Measurements from ENCODE around the gene COX6B1.

The COX6B1 gene

GRCh38 chr19:35702223-35703012 is 54.3 kb downstream of the COX6B1 start:
- Histone ChIP-seq H3K4me3 (ENCODE audit: insufficient read length, low read depth) (peak overlapping the region; percentile 60), H3K9ac (ENCODE audit: insufficient read length, low read depth) (peak overlapping the region; percentile 61)
- TF ChIP-seq ZNF274 (IDR thresholded peaks at IDR 0.05; ENCODE audit: low read depth, low read length): no peak
- TF ChIP-seq YY1 (IDR thresholded peaks at IDR 0.05; ENCODE audit: insufficient read depth, insufficient read length): no peak
- TF ChIP-seq SUZ12 (IDR thresholded peaks at IDR 0.05; ENCODE audit: extremely low read depth, insufficient read depth, insufficient read length): no peak

DNA sequence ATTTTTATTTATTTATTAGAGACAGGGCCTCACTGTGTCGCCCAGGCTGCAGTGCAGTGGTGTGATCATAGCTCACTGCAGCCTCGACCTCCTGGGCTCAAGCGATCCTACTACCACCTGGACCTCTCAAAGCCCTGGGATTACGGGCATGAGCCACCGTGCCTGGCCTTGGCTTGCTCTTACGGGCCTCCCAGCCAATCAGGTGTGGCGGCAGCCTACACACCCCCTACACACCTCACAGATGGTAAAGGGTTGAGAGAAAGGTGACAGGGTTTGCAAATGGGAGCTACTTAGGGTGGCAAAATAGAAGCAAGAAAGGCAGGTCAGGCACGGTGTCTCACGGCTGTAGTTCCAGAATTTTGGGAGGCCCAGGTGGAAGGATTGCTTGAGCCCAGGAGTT is 55.2 kb downstream of the COX6B1 start:
- no peak overlapping the region for H3K9ac ChIP-seq (ENCODE audit: insufficient read length, low read depth)
- H3K4me1 ChIP-seq (ENCODE audit: insufficient read depth, insufficient read length): peaks cover 2% of the 10 kb centered on the region
- H3K4me3 ChIP-seq (ENCODE audit: insufficient read length, low read depth): no peak overlapping the region
- TF ChIP-seq SUZ12 (IDR thresholded peaks at IDR 0.05; ENCODE audit: extremely low read depth, insufficient read depth, insufficient read length) (no peak), YY1 (IDR thresholded peaks at IDR 0.05; ENCODE audit: insufficient read depth, insufficient read length) (no peak), ZNF274 (IDR thresholded peaks at IDR 0.05; ENCODE audit: low read depth, low read length) (no peak)
- H3K9me3 ChIP-seq (ENCODE audit: insufficient read depth, low read length): no peaks in the 10 kb centered on the region; the same call in 1 of the 2 replicates
- DNase-seq (ENCODE audit: low read depth, low spot score): no peak
- no peaks in the 10 kb centered on the region for H3K27me3 ChIP-seq (ENCODE audit: insufficient read depth, insufficient read length)
- no peaks in the 10 kb centered on the region for H3K36me3 ChIP-seq (ENCODE audit: insufficient read depth, insufficient read length, low read length)

More at GRCh38 chr19:35702223-35703012, 54.3 kb downstream of the COX6B1 start:
- H3K27me3 ChIP-seq (ENCODE audit: insufficient read depth, insufficient read length): no peaks in the 10 kb centered on the region
- peak; percentile 94 for DNase-seq (ENCODE audit: low read depth, low spot score)
- H3K9me3 ChIP-seq (ENCODE audit: insufficient read depth, low read length): no peaks in the 10 kb centered on the region; the same call in 1 of the 2 replicates
- H3K4me1 ChIP-seq (ENCODE audit: insufficient read depth, insufficient read length): peaks cover 2% of the 10 kb centered on the region
- no peaks in the 10 kb centered on the region for H3K36me3 ChIP-seq (ENCODE audit: insufficient read depth, insufficient read length, low read length)

DNA sequence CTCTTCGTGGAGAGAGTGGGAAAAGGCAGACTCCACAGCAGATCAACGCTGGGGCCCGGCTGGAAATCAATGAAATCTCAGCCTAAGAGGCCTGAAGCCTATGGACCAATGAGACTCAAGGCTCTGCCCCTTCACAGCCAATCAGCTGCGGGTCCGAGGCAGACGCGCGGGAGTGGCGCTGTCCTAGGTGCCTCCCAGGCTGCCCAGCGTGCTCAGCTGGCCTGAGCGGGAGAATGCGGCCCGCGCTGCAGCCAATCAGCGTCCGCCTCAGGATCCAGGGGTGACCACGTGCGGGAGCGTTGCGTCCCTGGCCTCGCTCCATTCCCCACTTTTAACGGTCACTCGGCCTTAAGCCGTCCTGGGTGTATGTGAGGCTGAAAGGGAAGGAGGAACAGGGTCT is 56.1 kb downstream of the COX6B1 start, which contains the start of gene ZBTB32:
TSS of gene ZBTB32 (plus strand) at position 341 of the 400 bp plus-strand sequence. CDS start 10,069 bp downstream, outside the sequence.
- Histone ChIP-seq H3K4me1 (ENCODE audit: insufficient read depth, insufficient read length) (peaks cover 2% of the 10 kb centered on the region), H3K9me3 (ENCODE audit: insufficient read depth, low read length) (no peaks in the 10 kb centered on the region; the same call in 1 of the 2 replicates), H3K27me3 (ENCODE audit: insufficient read depth, insufficient read length) (no peaks in the 10 kb centered on the region), H3K36me3 (ENCODE audit: insufficient read depth, insufficient read length, low read length) (no peaks in the 10 kb centered on the region), H3K4me3 (ENCODE audit: insufficient read length, low read depth) (no peak within 1 kb of the TSS), H3K9ac (ENCODE audit: insufficient read length, low read depth) (no peak within 1 kb of the TSS)
- TF ChIP-seq SUZ12 (IDR thresholded peaks at IDR 0.05; ENCODE audit: extremely low read depth, insufficient read depth, insufficient read length) (no peak), YY1 (IDR thresholded peaks at IDR 0.05; ENCODE audit: insufficient read depth, insufficient read length) (no peak), ZNF274 (IDR thresholded peaks at IDR 0.05; ENCODE audit: low read depth, low read length) (no peak)
- no peak for DNase-seq (ENCODE audit: low read depth, low spot score)
